BJ (cell line): ENCODE results near the gene NPR1. TPM values are rescaled to one million over a fixed set of nuclear protein-coding genes. Genes with fewer than 3 reads are reported as not detected.

Experiments used
- CTCF ChIA-PET: fragments of 350-600 bp; formaldehyde crosslinking; extraction: SDS; loops from one replicate; lab custom pipeline; 2021; ENCODE audit warnings: antibody characterized with exemption, inconsistent platforms; lab: Yijun Ruan, JAX
- POLR2A ChIA-PET: fragments of 300-600 bp; sonication (Branson Sonifier 250); formaldehyde crosslinking; extraction: SDS; loops from one replicate; lab custom pipeline; 2021; ENCODE audit warnings: antibody characterized with exemption; lab: Charles Lee
- DNase-seq: peaks from one replicate; pipeline ENCODE4 v3.0.0-alpha.2; 2011; ENCODE audit warnings: low read depth
- H3K27me3 ChIP-seq: 2 replicates; pipeline ENCODE4 v1.6.0; 2011; ENCODE audit warnings: low read length; ENCODE audit not compliant: control insufficient read depth, insufficient read depth
- H3K36me3 ChIP-seq: 2 replicates; pipeline ENCODE4 v1.5.1; 2011; ENCODE audit warnings: low read length; ENCODE audit not compliant: control insufficient read depth, insufficient read depth
- H3K4me3 ChIP-seq: 2 replicates; pipeline ENCODE4 v1.5.1; 2011; ENCODE audit warnings: low read depth, mild to moderate bottlenecking, control low read depth, low read length
- CTCF ChIP-seq: IDR thresholded peaks from 2 replicates; pipeline ENCODE4 v1.5.1; 2011; ENCODE audit warnings: low read depth, mild to moderate bottlenecking, control low read depth, inconsistent platforms, low read length, moderate library complexity; ENCODE audit not compliant: insufficient read depth
- polyA plus RNA-seq: library from polyadenylated mRNA; depleted of rRNA; stranded (reverse); fragments of >200 nt; gene quantifications from 2 replicates; pipeline ENCODE4 v1.2.3, GENCODE V29; 2011

NPR1 gene
- polyA plus RNA-seq, 1 experiment, result 0.02 TPM

GRCh38 chr1:153693466-153693865 lies 15.0 kb downstream of the NPR1 start:
- POLR2A ChIA-PET, result no interaction called here
- Histone ChIP-seq H3K4me3 (no peak overlapping the region), H3K27me3 (no peaks in the 10 kb centered on the region; the same call in 1 of the 2 replicates), H3K36me3 (no peaks in the 10 kb centered on the region)
- no peak for TF ChIP-seq CTCF
- CTCF ChIA-PET, result interaction anchor here (0.6 kb wide), 1 partner anchor 10 kb away, joined by 4 read pairs; no protein-coding TSS in a partner anchor
- no peak for DNase-seq

GRCh38 chr1:153696741-153697140 lies 18.3 kb downstream of the NPR1 start:
- Histone ChIP-seq H3K4me3 (no peak overlapping the region), H3K36me3 (no peaks in the 10 kb centered on the region), H3K27me3 (no peaks in the 10 kb centered on the region)
- no peak for TF ChIP-seq CTCF
- no peak for DNase-seq
- POLR2A ChIA-PET, result no interaction called here
- CTCF ChIA-PET, result interaction anchor here (0.6 to 2.3 kb wide), 3 partner anchors 16 to 118 kb away, joined by 3 to 6 read pairs (median 4); partner anchors contain the start of gene NPR1

GRCh38 chr1:153697191-153698019 lies 18.9 kb downstream of the NPR1 start:
- Histone ChIP-seq H3K36me3 (no peaks in the 10 kb centered on the region), H3K4me3 (no peak overlapping the region), H3K27me3 (no peaks in the 10 kb centered on the region)
- POLR2A ChIA-PET, result no interaction called here
- CTCF ChIA-PET, result interaction anchor here (1.0 to 2.3 kb wide), 3 partner anchors 9 to 20 kb away, joined by 3 to 6 read pairs (median 5); partner anchors contain the start of gene NPR1
- no peak for TF ChIP-seq CTCF
- DNase-seq, result no peak

- H3K4me3 ChIP-seq, result no peak overlapping the region
- TF ChIP-seq CTCF, result no peak
- H3K27me3 ChIP-seq, result no peaks in the 10 kb centered on the region
- no peak for DNase-seq
- CTCF ChIA-PET, result interaction anchor here (1.5 to 2.3 kb wide), 2 partner anchors 10 to 20 kb away, joined by 5 to 6 read pairs; partner anchors contain the start of gene NPR1
- no peaks in the 10 kb centered on the region for H3K36me3 ChIP-seq
- POLR2A ChIA-PET, result no interaction called here
These were observed 19.8 kb downstream of the NPR1 start for GRCh38 chr1:153698020-153698922.
